OCI-LY1 (cell line): ENCODE data around the gene MIB2.

ENCODE experiments used
- H2AFZ ChIP-seq: fragments of 200-600 bp; sonication (generic), shearing (Covaris generic); 2 replicates; pipeline ENCODE4 v1.6.0; 2014; ENCODE audit warnings: antibody characterized with exemption, mild to moderate bottlenecking, low read length
- H3F3A ChIP-seq: fragments of 200-600 bp; sonication (generic), shearing (Covaris generic); 2 replicates; pipeline ENCODE4 v1.6.0; 2014; ENCODE audit warnings: mild to moderate bottlenecking, antibody characterized with exemption, low read length, moderate library complexity; ENCODE audit not compliant: insufficient read depth
- H3K27ac ChIP-seq: fragments of 200-600 bp; sonication (generic); 2 replicates; pipeline ENCODE4 v1.5.1; 2014; ENCODE audit warnings: low read length, mixed run types, mild to moderate bottlenecking, low read depth; ENCODE audit not compliant: poor library complexity, severe bottlenecking
- H3K27me3 ChIP-seq: fragments of 200-600 bp; sonication (generic); 2 replicates; pipeline ENCODE4 v1.6.0; 2014; ENCODE audit warnings: antibody characterized with exemption, mild to moderate bottlenecking, low read length, moderate library complexity; ENCODE audit not compliant: insufficient read depth
- H3K36me3 ChIP-seq: fragments of 200-600 bp; sonication (generic); 2 replicates; pipeline ENCODE4 v1.6.1; 2014; ENCODE audit warnings: mild to moderate bottlenecking, antibody characterized with exemption, low read length, moderate library complexity, mixed read lengths; ENCODE audit not compliant: insufficient read depth
- H3K4me1 ChIP-seq: fragments of 200-600 bp; sonication (generic); 2 replicates; pipeline ENCODE4 v1.5.1; 2014; ENCODE audit warnings: mild to moderate bottlenecking, low read length, moderate library complexity; ENCODE audit not compliant: insufficient read depth, severe bottlenecking
- H3K4me2 ChIP-seq: fragments of 200-600 bp; sonication (generic), shearing (Covaris generic); 2 replicates; pipeline ENCODE4 v1.6.1; 2014; ENCODE audit warnings: low read length
- H3K4me3 ChIP-seq: fragments of 200-600 bp; sonication (generic); 2 replicates; pipeline ENCODE4 v1.5.1; 2014; ENCODE audit warnings: low read length, low read depth, mild to moderate bottlenecking, mixed read lengths; ENCODE audit not compliant: poor library complexity, severe bottlenecking
- H3K79me2 ChIP-seq: fragments of 200-600 bp; shearing (Covaris generic); 2 replicates; pipeline ENCODE4 v1.6.1; 2016; ENCODE audit warnings: mixed run types, low read length, mixed read lengths; ENCODE audit not compliant: insufficient read depth
- H3K9ac ChIP-seq: fragments of 200-600 bp; sonication (generic), shearing (Covaris generic); 2 replicates; pipeline ENCODE4 v1.6.1; 2014; ENCODE audit warnings: mild to moderate bottlenecking, low read length, mixed read lengths
- H3K9me2 ChIP-seq: fragments of 200-600 bp; sonication (generic), shearing (Covaris generic); 2 replicates; pipeline ENCODE4 v1.6.1; 2014; ENCODE audit warnings: low read depth, mild to moderate bottlenecking, low read length, mixed read lengths
- H3K9me3 ChIP-seq: fragments of 200-600 bp; shearing (Covaris generic); 2 replicates; pipeline ENCODE4 v1.6.1; 2014; ENCODE audit warnings: low read length, mixed read lengths
- H4K20me1 ChIP-seq: fragments of 200-600 bp; sonication (generic), shearing (Covaris generic); 2 replicates; pipeline ENCODE4 v1.6.0; 2016; ENCODE audit warnings: mild to moderate bottlenecking, low read length; ENCODE audit not compliant: insufficient read depth
- CTCF ChIP-seq: fragments of 200-600 bp; sonication (generic), shearing (Covaris generic); IDR thresholded peaks from 2 replicates; pipeline ENCODE4 v1.5.1; 2017; ENCODE audit warnings: mild to moderate bottlenecking, antibody characterized with exemption, low read length, moderate library complexity, mixed read lengths
- EZH2 ChIP-seq: fragments of 200-600 bp; sonication (generic), shearing (Covaris generic); IDR thresholded peaks from 2 replicates; pipeline ENCODE4 v1.8.0; 2017; ENCODE audit warnings: borderline replicate concordance, mixed run types, mild to moderate bottlenecking, antibody characterized with exemption, low read length, moderate library complexity, mixed read lengths

MIB2 gene

GRCh38 chr1:1615256-1616044 lies at the start of gene MIB2:
Gene MIB2 (plus strand): TSS chr1:1615500. CDS start chr1:1623453, 7,953 bp downstream.
- no peak for TF ChIP-seq EZH2
- no peak for TF ChIP-seq CTCF
- H3F3A ChIP-seq = no peaks in the 10 kb centered on the region
- H3K4me2 ChIP-seq = peak within 1 kb of the TSS; percentile 66
- H3K9me3 ChIP-seq = no peaks in the 10 kb centered on the region
- no peaks in the 10 kb centered on the region; the same call in 1 of the 2 replicates for H3K36me3 ChIP-seq
- peak within 1 kb of the TSS; percentile 85 for H3K27ac ChIP-seq
- H3K9me2 ChIP-seq = no peaks in the 10 kb centered on the region
- H3K79me2 ChIP-seq = no peaks in the 10 kb centered on the region
- peak within 1 kb of the TSS; percentile 98 for H3K9ac ChIP-seq
- peak within 1 kb of the TSS; percentile 89 for H3K4me3 ChIP-seq
- no peak within 1 kb of the TSS for H2AFZ ChIP-seq
- H4K20me1 ChIP-seq = no peaks in the 10 kb centered on the region
- H3K27me3 ChIP-seq = no peaks in the 10 kb centered on the region
- H3K4me1 ChIP-seq = peaks cover 25% of the 10 kb centered on the region

GRCh38 chr1:1567152-1567875 lies 48.0 kb upstream of the MIB2 start:
- Histone ChIP-seq H3K4me3 (no peak overlapping the region), H3K79me2 (peaks cover 69% of the 10 kb centered on the region), H3K27me3 (no peaks in the 10 kb centered on the region), H2AFZ (no peak overlapping the region), H3K4me1 (peaks cover 7% of the 10 kb centered on the region), H3K9ac (no peak overlapping the region), H4K20me1 (no peaks in the 10 kb centered on the region), H3K9me2 (no peaks in the 10 kb centered on the region), H3K4me2 (no peak overlapping the region), H3K36me3 (peaks cover 73% of the 10 kb centered on the region), H3K9me3 (no peaks in the 10 kb centered on the region), H3K27ac (no peak overlapping the region), H3F3A (no peaks in the 10 kb centered on the region)
- TF ChIP-seq CTCF (no peak), EZH2 (no peak)

- no peak for TF ChIP-seq CTCF
- no peak for TF ChIP-seq EZH2
- Histone ChIP-seq H3K4me1 (peaks cover 11% of the 10 kb centered on the region), H3F3A (no peaks in the 10 kb centered on the region), H3K4me3 (no peak overlapping the region), H3K9me2 (no peaks in the 10 kb centered on the region), H3K27me3 (no peaks in the 10 kb centered on the region), H2AFZ (no peak overlapping the region), H3K9ac (no peak overlapping the region), H3K4me2 (no peak overlapping the region), H3K79me2 (peaks cover 74% of the 10 kb centered on the region), H3K36me3 (peaks cover 72% of the 10 kb centered on the region), H3K9me3 (no peaks in the 10 kb centered on the region), H4K20me1 (no peaks in the 10 kb centered on the region), H3K27ac (no peak overlapping the region)
These were observed 47.4 kb upstream of the MIB2 start for GRCh38 chr1:1567891-1568291.
